Activated CD8-positive, alpha-beta T cell treated with anti-CD3 and anti-CD28 coated beads, Interleukin-2, amount 10 ng/mL, durations not matched to agents 7 days and 5 days (primary cell): ENCODE results near the gene SHISA3. TPM values are rescaled to one million over a fixed set of nuclear protein-coding genes. Genes with fewer than 3 reads are reported as not detected.
A peak's percentile ranks its signal among the peaks of the same experiment; 100 is the strongest.

ENCODE experiments used
- ATAC-seq: fragments of 150-1000 bp; cut with Tn5 transposase; one replicate; pipeline ENCODE4 v1.10.0; 2021; ENCODE audit warnings: moderate library complexity
- CTCF ChIA-PET: fragments of 350-600 bp; sonication (Branson Sonifier 250); formaldehyde crosslinking; loops from one replicate; lab custom pipeline; 2021; ENCODE audit warnings: antibody characterized with exemption; lab: Charles Lee
- POLR2A ChIA-PET: fragments of 350-600 bp; sonication (Branson Sonifier 250); formaldehyde crosslinking; loops from one replicate; lab custom pipeline; 2021; ENCODE audit warnings: antibody characterized with exemption; lab: Charles Lee
- DNase-seq: peaks from one replicate; pipeline ENCODE4 v3.0.0-alpha.2; 2020
- H3K27ac Mint-ChIP-seq: one replicate; pipeline ENCODE4 v1.8.0; 2021; ENCODE audit warnings: mild to moderate bottlenecking, mixed read lengths
- H3K27me3 Mint-ChIP-seq: one replicate; pipeline ENCODE4 v1.8.0; 2021; ENCODE audit warnings: low read depth, mixed read lengths
- H3K36me3 Mint-ChIP-seq: one replicate; pipeline ENCODE4 v1.8.0; 2021; ENCODE audit warnings: low read depth, mixed read lengths
- H3K4me1 Mint-ChIP-seq: one replicate; pipeline ENCODE4 v1.8.0; 2021; ENCODE audit warnings: low read depth, mixed read lengths
- H3K4me3 Mint-ChIP-seq: one replicate; pipeline ENCODE4 v1.8.0; 2021; ENCODE audit warnings: mild to moderate bottlenecking, mixed read lengths
- H3K9me3 Mint-ChIP-seq: one replicate; pipeline ENCODE4 v1.8.0; 2022; ENCODE audit warnings: mixed read lengths; ENCODE audit not compliant: insufficient read depth
- total RNA-seq, 2 experiments: library from RNA; stranded (reverse); gene quantifications; one replicate each; pipeline ENCODE4 v1.2.3, GENCODE V29; 2021

Gene SHISA3
- under 1 TPM; 0.50 to 0.76 TPM for total RNA-seq

GRCh38 chr4:42396752-42397634 is at the start of gene SHISA3:
TSS of gene SHISA3 (plus strand) at chr4:42397488. CDS start at chr4:42398057, 569 bp downstream.
- no peaks in the 10 kb centered on the region for H3K36me3 Mint-ChIP-seq
- H3K27me3 Mint-ChIP-seq = peaks cover 61% of the 10 kb centered on the region
- no peaks in the 10 kb centered on the region for H3K9me3 Mint-ChIP-seq
- DNase-seq = peak; percentile 62
- CTCF ChIA-PET = interaction anchor here (0.7 to 1.3 kb wide), 2 partner anchors 26 to 123 kb away, joined by 3 read pairs; no protein-coding TSS in a partner anchor
- H3K27ac Mint-ChIP-seq = no peak within 1 kb of the TSS
- peaks cover 25% of the 10 kb centered on the region for H3K4me1 Mint-ChIP-seq
- peak within 1 kb of the TSS; percentile 76 for H3K4me3 Mint-ChIP-seq
- peak; percentile 77 for ATAC-seq
- POLR2A ChIA-PET = interaction anchor here (0.6 kb wide), 1 partner anchor 104 kb away, joined by 4 read pairs; no protein-coding TSS in a partner anchor

GRCh38 chr4:42348247-42348646 is 49.0 kb upstream of the SHISA3 start:
- H3K9me3 Mint-ChIP-seq = no peaks in the 10 kb centered on the region
- H3K27ac Mint-ChIP-seq = no peak overlapping the region
- H3K36me3 Mint-ChIP-seq = no peaks in the 10 kb centered on the region
- ChIA-PET POLR2A (no interaction called here), CTCF (no interaction called here)
- DNase-seq (no peak), ATAC-seq (no peak)
- H3K27me3 Mint-ChIP-seq = no peaks in the 10 kb centered on the region
- H3K4me3 Mint-ChIP-seq = no peak overlapping the region
- H3K4me1 Mint-ChIP-seq = no peaks in the 10 kb centered on the region

- no peak for ATAC-seq
- DNase-seq = no peak
- no peak overlapping the region for H3K4me3 Mint-ChIP-seq
- no peaks in the 10 kb centered on the region for H3K36me3 Mint-ChIP-seq
- CTCF ChIA-PET = no interaction called here
- H3K27ac Mint-ChIP-seq = no peak overlapping the region
- no peaks in the 10 kb centered on the region for H3K27me3 Mint-ChIP-seq
- no peaks in the 10 kb centered on the region for H3K4me1 Mint-ChIP-seq
- no peaks in the 10 kb centered on the region for H3K9me3 Mint-ChIP-seq
- POLR2A ChIA-PET = no interaction called here
These were observed 48.6 kb upstream of the SHISA3 start for GRCh38 chr4:42348692-42349091.

DNA sequence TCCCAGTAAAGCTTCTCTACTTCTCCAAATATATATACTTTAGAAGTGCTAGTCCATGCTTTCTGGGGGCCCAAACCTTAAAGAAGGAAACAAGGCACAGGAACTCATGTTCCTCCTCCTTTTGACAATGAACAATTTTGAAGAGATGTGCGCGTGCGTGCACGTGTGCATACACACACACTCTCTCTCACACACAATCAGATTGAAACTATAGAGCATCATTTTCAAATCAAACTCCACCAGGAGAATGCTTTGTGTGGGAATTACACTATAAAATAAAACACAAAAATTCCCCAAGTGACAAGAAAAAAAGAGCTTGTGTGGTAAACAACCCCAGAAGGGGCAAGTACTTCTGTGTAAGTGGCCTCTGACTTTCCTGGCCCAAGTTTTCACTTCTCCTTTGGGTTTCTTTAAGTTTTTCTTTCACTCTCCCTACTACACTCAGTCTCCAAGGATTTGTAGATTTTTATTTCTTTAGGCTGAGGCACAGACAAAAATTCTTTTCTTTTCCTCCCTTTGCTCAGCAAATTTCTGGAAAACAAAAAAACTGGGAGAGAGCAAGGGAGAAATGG is 46.6 kb upstream of the SHISA3 start:
- Mint-ChIP-seq H3K4me3 (no peak overlapping the region), H3K9me3 (no peaks in the 10 kb centered on the region), H3K27me3 (peaks cover 14% of the 10 kb centered on the region), H3K36me3 (no peaks in the 10 kb centered on the region), H3K27ac (no peak overlapping the region), H3K4me1 (no peaks in the 10 kb centered on the region)
- ChIA-PET CTCF (no interaction called here), POLR2A (interaction anchor here (0.6 kb wide), 1 partner anchor 1814 kb away, joined by 3 read pairs; no protein-coding TSS in a partner anchor)
- ATAC-seq (no peak), DNase-seq (no peak)

DNA sequence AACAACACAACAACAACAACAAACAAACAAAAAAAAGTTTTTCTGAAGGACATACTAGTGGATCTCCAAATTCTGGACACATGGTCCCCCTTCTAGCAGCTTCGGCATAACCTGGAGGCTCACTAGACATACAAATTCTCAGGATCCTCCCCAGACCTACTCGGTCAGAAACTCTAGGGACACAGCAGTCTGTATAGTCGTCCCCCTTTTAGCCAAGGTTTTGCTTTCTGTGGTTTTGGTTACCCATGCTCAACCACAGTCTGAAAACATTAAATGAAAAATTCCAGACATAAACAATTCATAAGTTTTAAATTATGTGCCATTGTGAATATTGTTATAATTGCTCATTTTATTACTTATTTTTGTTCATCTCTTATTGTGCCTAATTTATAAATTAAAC is 45.2 kb upstream of the SHISA3 start:
- H3K9me3 Mint-ChIP-seq = no peaks in the 10 kb centered on the region
- H3K4me1 Mint-ChIP-seq = peaks cover 3% of the 10 kb centered on the region
- ChIA-PET CTCF (no interaction called here), POLR2A (no interaction called here)
- H3K27ac Mint-ChIP-seq = no peak overlapping the region
- no peak overlapping the region for H3K4me3 Mint-ChIP-seq
- DNase-seq (no peak), ATAC-seq (no peak)
- H3K36me3 Mint-ChIP-seq = no peaks in the 10 kb centered on the region
- H3K27me3 Mint-ChIP-seq = peaks cover 23% of the 10 kb centered on the region

GRCh38 chr4:42357325-42357724 is 40.0 kb upstream of the SHISA3 start:
- peaks cover 45% of the 10 kb centered on the region for H3K27me3 Mint-ChIP-seq
- DNase-seq = no peak
- peaks cover 6% of the 10 kb centered on the region for H3K4me1 Mint-ChIP-seq
- no peaks in the 10 kb centered on the region for H3K9me3 Mint-ChIP-seq
- POLR2A ChIA-PET = no interaction called here
- H3K4me3 Mint-ChIP-seq = no peak overlapping the region
- no peaks in the 10 kb centered on the region for H3K36me3 Mint-ChIP-seq
- no peak for ATAC-seq
- CTCF ChIA-PET = no interaction called here
- no peak overlapping the region for H3K27ac Mint-ChIP-seq

GRCh38 chr4:42359711-42360110 is 37.6 kb upstream of the SHISA3 start:
- peaks cover 37% of the 10 kb centered on the region for H3K27me3 Mint-ChIP-seq
- no peak overlapping the region for H3K4me3 Mint-ChIP-seq
- ChIA-PET CTCF (no interaction called here), POLR2A (no interaction called here)
- no peak for DNase-seq
- no peaks in the 10 kb centered on the region for H3K36me3 Mint-ChIP-seq
- ATAC-seq = no peak
- peaks cover 6% of the 10 kb centered on the region for H3K4me1 Mint-ChIP-seq
- no peaks in the 10 kb centered on the region for H3K9me3 Mint-ChIP-seq
- no peak overlapping the region for H3K27ac Mint-ChIP-seq

- ChIA-PET POLR2A (no interaction called here), CTCF (no interaction called here)
- Mint-ChIP-seq H3K4me1 (peaks cover 6% of the 10 kb centered on the region), H3K27ac (no peak overlapping the region), H3K9me3 (no peaks in the 10 kb centered on the region), H3K27me3 (peaks cover 36% of the 10 kb centered on the region), H3K4me3 (no peak overlapping the region), H3K36me3 (no peaks in the 10 kb centered on the region)
- no peak for DNase-seq
- ATAC-seq = no peak
These were observed 37.0 kb upstream of the SHISA3 start for GRCh38 chr4:42360256-42360669.

DNA sequence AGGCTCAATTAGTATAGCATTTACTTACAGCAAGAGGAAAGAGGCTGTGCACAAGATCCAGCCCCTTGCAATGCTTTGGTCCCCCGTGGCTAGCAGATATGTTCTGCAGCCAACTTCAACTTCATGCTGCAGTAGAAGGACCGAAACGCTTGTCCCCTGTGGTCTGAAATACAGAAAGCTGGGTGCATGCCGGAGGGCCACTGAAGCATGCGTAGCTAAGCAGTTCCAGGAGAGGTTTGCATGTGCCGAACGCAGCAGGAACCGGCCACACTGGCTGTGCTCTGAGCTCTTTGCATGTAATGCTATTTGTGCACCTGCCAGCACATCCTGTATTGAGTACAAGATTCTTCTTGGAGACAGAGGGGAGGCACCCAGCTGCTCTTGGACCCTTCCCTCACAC is 35.8 kb upstream of the SHISA3 start:
- ChIA-PET POLR2A (interaction anchor here (0.6 kb wide), 1 partner anchor 145 kb away, joined by 3 read pairs; no protein-coding TSS in a partner anchor), CTCF (no interaction called here)
- Mint-ChIP-seq H3K9me3 (no peaks in the 10 kb centered on the region), H3K36me3 (no peaks in the 10 kb centered on the region), H3K4me1 (peaks cover 6% of the 10 kb centered on the region), H3K4me3 (no peak overlapping the region), H3K27me3 (peaks cover 27% of the 10 kb centered on the region), H3K27ac (no peak overlapping the region)
- DNase-seq = no peak
- ATAC-seq = no peak

DNA sequence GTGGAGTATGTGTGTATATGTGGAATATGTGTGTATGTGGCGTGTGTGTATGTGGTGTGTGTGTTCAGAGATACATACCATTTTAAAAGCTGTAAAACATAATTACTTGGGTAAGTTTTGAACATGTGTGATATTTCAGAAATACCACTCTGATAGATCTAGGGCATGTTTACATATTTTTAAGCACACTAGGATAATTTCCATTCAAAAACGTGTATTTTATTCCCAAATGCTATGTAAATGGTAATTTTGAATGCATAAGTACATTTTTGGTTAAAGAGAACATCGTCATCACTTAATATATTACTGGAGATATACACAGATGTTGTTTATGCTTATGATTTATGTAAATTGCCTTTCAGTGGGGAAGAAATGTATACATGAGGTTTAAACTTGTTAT is 34.7 kb upstream of the SHISA3 start:
- Mint-ChIP-seq H3K36me3 (no peaks in the 10 kb centered on the region), H3K27ac (no peak overlapping the region), H3K4me1 (no peaks in the 10 kb centered on the region), H3K4me3 (no peak overlapping the region), H3K9me3 (no peaks in the 10 kb centered on the region), H3K27me3 (peaks cover 24% of the 10 kb centered on the region)
- ChIA-PET POLR2A (no interaction called here), CTCF (no interaction called here)
- DNase-seq (no peak), ATAC-seq (no peak)

DNA sequence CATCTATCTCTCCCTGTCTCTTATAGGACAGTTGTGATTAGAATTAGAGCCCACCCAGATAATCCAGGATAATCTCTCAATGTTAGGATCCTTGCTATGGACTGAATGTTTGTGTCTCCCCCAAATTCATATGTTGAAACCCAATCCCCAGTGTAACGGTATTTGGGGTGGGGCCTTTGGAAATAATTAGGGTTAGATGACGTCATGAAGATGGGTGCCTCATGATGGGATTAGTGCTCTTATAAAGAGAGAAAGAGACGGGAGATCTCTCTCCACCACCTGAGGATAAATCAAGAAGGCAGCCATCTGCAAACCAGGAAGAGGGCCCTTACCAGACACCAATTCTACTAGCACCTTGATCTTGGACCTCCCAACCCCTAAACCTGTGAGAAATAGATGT is 33.7 kb upstream of the SHISA3 start:
- no peak for ATAC-seq
- Mint-ChIP-seq H3K27me3 (peaks cover 15% of the 10 kb centered on the region), H3K9me3 (no peaks in the 10 kb centered on the region), H3K36me3 (no peaks in the 10 kb centered on the region), H3K27ac (no peak overlapping the region), H3K4me3 (no peak overlapping the region), H3K4me1 (no peaks in the 10 kb centered on the region)
- no peak for DNase-seq
- CTCF ChIA-PET = no interaction called here
- POLR2A ChIA-PET = no interaction called here
